NT2/D1 (cell line): Measurements from ENCODE around the gene E2F6.

Source experiments
- DNase-seq: peaks from one replicate; pipeline ENCODE4 v3.0.0-alpha.2; 2011; ENCODE audit warnings: low read depth, low spot score
- H3K27me3 ChIP-seq: 2 replicates; pipeline ENCODE4 v1.6.0; 2011; ENCODE audit warnings: mild to moderate bottlenecking; ENCODE audit not compliant: insufficient read length, insufficient read depth
- H3K36me3 ChIP-seq: 2 replicates; pipeline ENCODE4 v1.6.1; 2011; ENCODE audit warnings: mild to moderate bottlenecking, low read length, mixed read lengths; ENCODE audit not compliant: insufficient read depth, insufficient read length
- H3K4me1 ChIP-seq: 2 replicates; pipeline ENCODE4 v1.5.1; 2011; ENCODE audit not compliant: insufficient read depth, insufficient read length
- H3K4me3 ChIP-seq: 2 replicates; pipeline ENCODE4 v1.5.1; 2011; ENCODE audit warnings: low read depth; ENCODE audit not compliant: insufficient read length
- H3K9ac ChIP-seq: 2 replicates; pipeline ENCODE4 v1.6.0; 2011; ENCODE audit warnings: low read depth; ENCODE audit not compliant: insufficient read length
- H3K9me3 ChIP-seq: 2 replicates; pipeline ENCODE4 v1.5.1; 2011; ENCODE audit warnings: mild to moderate bottlenecking, low read length; ENCODE audit not compliant: insufficient read depth
- SUZ12 ChIP-seq: IDR thresholded peaks from 2 replicates; pipeline ENCODE4 v1.6.1; 2011; ENCODE audit not compliant: insufficient read length, insufficient read depth; ENCODE audit errors: extremely low read depth
- YY1 ChIP-seq: IDR thresholded peaks from 2 replicates; pipeline ENCODE4 v1.6.1; 2011; ENCODE audit not compliant: insufficient read length, insufficient read depth
- ZNF274 ChIP-seq: IDR thresholded peaks from 2 replicates; pipeline ENCODE4 v1.6.1; 2011; ENCODE audit warnings: mild to moderate bottlenecking, low read depth, low read length

E2F6 gene

GRCh38 chr2:11466307-11467128 lies 557 bp upstream of the E2F6 start:
- Histone ChIP-seq H3K27me3 (no peaks in the 10 kb centered on the region), H3K4me1 (no peaks in the 10 kb centered on the region), H3K9ac (no peak overlapping the region), H3K36me3 (peaks cover 17% of the 10 kb centered on the region), H3K4me3 (peak overlapping the region; percentile 35), H3K9me3 (peaks cover 3% of the 10 kb centered on the region; the same call in 1 of the 2 replicates)
- DNase-seq, result no peak
- TF ChIP-seq YY1, result no peak
- no peak for TF ChIP-seq ZNF274
- TF ChIP-seq SUZ12, result no peak

GRCh38 chr2:11465110-11465484 lies 864 bp downstream of the E2F6 start:
- Histone ChIP-seq H3K27me3 (no peaks in the 10 kb centered on the region), H3K9ac (peak overlapping the region; percentile 59), H3K36me3 (peaks cover 20% of the 10 kb centered on the region), H3K9me3 (peaks cover 3% of the 10 kb centered on the region; the same call in 1 of the 2 replicates), H3K4me1 (no peaks in the 10 kb centered on the region), H3K4me3 (peak overlapping the region; percentile 53)
- TF ChIP-seq ZNF274 (no peak), YY1 (no peak), SUZ12 (no peak)
- DNase-seq, result no peak

- no peak overlapping the region for H3K4me3 ChIP-seq
- DNase-seq, result no peak
- TF ChIP-seq SUZ12 (no peak), YY1 (no peak), ZNF274 (no peak)
- no peak overlapping the region for H3K9ac ChIP-seq
- no peaks in the 10 kb centered on the region for H3K4me1 ChIP-seq
- no peaks in the 10 kb centered on the region for H3K27me3 ChIP-seq
- peaks cover 3% of the 10 kb centered on the region; the same call in 1 of the 2 replicates for H3K9me3 ChIP-seq
- peaks cover 48% of the 10 kb centered on the region for H3K36me3 ChIP-seq
These were observed 6.1 kb downstream of the E2F6 start for GRCh38 chr2:11459816-11460215.

GRCh38 chr2:11458753-11459152 lies 7.2 kb downstream of the E2F6 start:
- Histone ChIP-seq H3K4me3 (no peak overlapping the region), H3K4me1 (no peaks in the 10 kb centered on the region), H3K9me3 (no peaks in the 10 kb centered on the region), H3K36me3 (peaks cover 46% of the 10 kb centered on the region), H3K9ac (no peak overlapping the region), H3K27me3 (no peaks in the 10 kb centered on the region)
- DNase-seq, result no peak
- TF ChIP-seq ZNF274, result no peak
- TF ChIP-seq YY1, result no peak
- TF ChIP-seq SUZ12, result no peak

GRCh38 chr2:11457935-11458334 lies 8.0 kb downstream of the E2F6 start:
- TF ChIP-seq SUZ12 (no peak), YY1 (no peak), ZNF274 (no peak)
- no peak for DNase-seq
- Histone ChIP-seq H3K36me3 (peaks cover 49% of the 10 kb centered on the region), H3K9me3 (no peaks in the 10 kb centered on the region), H3K9ac (no peak overlapping the region), H3K4me3 (no peak overlapping the region), H3K4me1 (no peaks in the 10 kb centered on the region), H3K27me3 (no peaks in the 10 kb centered on the region)

- peaks cover 57% of the 10 kb centered on the region for H3K36me3 ChIP-seq
- H3K9ac ChIP-seq, result no peak overlapping the region
- no peaks in the 10 kb centered on the region for H3K27me3 ChIP-seq
- DNase-seq, result no peak
- no peaks in the 10 kb centered on the region for H3K9me3 ChIP-seq
- H3K4me1 ChIP-seq, result no peaks in the 10 kb centered on the region
- no peak overlapping the region for H3K4me3 ChIP-seq
- TF ChIP-seq SUZ12 (no peak), YY1 (no peak), ZNF274 (no peak)
These were observed 9.7 kb downstream of the E2F6 start for GRCh38 chr2:11456251-11456650.

GRCh38 chr2:11454824-11455223 lies 11.1 kb downstream of the E2F6 start:
- Histone ChIP-seq H3K9me3 (no peaks in the 10 kb centered on the region), H3K9ac (no peak overlapping the region), H3K4me3 (no peak overlapping the region), H3K4me1 (no peaks in the 10 kb centered on the region), H3K36me3 (peaks cover 60% of the 10 kb centered on the region), H3K27me3 (no peaks in the 10 kb centered on the region)
- TF ChIP-seq YY1, result no peak
- no peak for TF ChIP-seq ZNF274
- no peak for TF ChIP-seq SUZ12
- DNase-seq, result no peak
